CD4-positive, alpha-beta T cell treated with Interleukin-15 for 4 hours (primary cell): ENCODE data around the gene PLCG2.
A peak's percentile ranks its signal among the peaks of the same experiment; 100 is the strongest.
"Not testable (repeated sequence)": the region's sequence is repeated elsewhere in the genome, so short reads cannot be mapped to it uniquely, and the experiment has no call there.

Source experiments
- DNase-seq: peaks from one replicate; pipeline ENCODE4 v3.0.0-alpha.2; 2020; ENCODE audit warnings: low spot score

PLCG2 gene

GRCh38 chr16:81939164-81940056 is 160.3 kb downstream of the PLCG2 start:
- no peak for DNase-seq

- DNase-seq: peak; percentile 4
Observed at GRCh38 chr16:81940781-81941560, 161.9 kb downstream of the PLCG2 start.

GRCh38 chr16:81942007-81942601 is 163.0 kb downstream of the PLCG2 start:
- no peak for DNase-seq

DNA sequence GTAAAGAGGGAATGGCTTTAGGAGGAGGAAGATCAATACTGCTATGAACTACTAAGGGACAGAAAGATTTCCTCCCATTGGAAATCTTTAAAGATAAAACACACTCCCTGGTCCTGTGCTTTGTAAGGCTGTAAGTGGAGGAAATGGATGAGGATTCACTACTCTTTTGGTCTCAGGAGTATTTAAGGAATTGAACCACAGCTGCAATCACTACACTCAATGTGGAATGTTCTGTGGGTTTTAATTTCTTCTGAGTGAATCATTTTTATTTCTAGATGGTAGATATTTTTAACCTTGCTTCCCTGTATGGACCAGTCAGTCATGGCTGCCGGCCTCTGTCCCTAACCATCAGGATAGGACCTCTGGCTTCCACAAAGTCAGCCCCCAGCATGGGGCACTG is 166.6 kb downstream of the PLCG2 start:
- DNase-seq: no peak

DNA sequence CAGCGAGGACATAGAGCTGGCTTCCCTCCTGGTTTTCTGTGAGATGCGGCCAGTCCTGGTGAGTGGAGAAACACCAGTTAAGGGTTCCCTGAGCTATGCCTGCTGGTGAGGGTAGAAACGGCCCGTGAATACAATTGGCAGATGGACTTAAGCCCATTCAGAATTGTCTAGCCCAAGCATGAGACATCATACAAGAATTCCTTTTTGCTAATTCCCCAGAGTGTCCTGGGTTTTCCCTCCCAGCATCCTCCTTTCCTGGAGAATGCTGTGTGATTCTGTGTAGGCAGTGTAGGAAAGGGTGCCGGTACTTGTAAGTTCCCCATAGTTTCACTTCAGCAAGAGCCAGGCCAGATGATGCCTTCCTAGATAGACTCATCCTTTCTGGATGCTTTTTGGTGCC is 167.1 kb downstream of the PLCG2 start:
- no peak for DNase-seq

DNA sequence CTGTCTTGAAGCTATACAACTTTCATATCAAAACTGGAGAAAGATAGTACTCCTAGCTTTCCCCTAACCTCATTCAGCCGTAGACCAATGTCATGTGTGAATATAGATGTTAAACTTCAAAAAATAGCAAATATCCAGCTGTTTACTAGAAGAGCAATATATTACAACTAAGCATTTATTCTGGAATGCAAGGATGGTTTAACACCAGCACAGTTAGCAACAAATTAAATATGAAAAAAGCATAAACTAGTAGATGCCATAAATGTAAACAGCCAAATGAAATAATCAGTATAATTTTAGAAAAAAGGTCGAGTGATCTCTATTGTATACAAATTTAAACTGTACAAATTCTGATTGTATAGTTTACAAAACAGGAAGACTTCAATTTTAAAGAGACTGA is 172.5 kb downstream of the PLCG2 start:
- DNase-seq: no peak

DNA sequence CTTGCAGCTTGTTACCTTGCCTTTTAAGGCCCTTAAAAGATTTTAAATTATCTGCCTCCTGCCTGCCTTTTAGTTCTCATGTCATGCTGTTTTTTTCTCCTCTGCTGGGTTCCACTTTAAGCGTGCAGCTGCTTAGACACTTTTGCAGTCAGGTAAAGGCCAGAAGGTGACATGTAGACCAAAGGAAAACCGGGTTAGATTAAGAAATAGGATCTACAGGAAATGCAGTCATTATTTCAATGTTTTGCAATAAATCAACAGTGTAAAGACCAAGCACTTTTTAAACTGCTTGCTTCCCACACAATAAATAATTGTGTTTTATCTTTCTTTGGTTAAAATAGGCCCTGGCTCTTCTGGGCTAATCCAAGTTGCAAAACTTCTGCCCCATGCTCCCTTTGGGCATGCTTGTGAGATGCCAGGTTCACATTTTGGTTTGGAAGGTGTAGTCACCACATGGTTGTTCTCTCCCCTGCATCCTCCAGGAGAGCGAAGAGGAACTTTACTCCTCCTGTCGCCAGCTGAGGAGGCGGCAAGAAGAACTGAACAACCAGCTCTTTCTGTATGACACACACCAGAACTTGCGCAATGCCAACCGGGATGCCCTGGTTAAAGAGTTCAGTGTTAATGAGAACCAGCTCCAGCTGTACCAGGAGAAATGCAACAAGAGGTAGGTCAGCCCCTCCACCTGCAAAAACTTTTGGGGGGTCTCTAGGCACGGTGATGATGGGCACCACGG is 177.3 kb downstream of the PLCG2 start:
- no peak for DNase-seq

DNA sequence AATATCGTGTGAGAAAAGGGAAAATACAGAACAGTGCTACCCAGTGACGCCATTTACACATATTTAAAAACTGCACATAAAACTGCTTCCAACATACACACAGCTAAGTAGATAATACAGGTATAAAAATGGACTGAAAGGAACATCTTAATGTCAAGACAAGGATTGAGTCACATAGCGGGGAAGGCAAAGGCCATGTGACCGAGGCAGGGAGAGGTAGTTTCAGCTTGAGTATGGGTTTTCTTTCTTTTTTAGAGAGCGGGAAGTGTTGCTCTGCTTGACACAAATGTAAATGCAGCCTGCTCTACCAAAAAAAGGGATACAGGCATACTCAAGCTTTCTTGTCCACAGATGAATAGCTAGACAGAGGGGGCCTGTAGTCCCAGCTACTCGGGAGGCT is 185.7 kb downstream of the PLCG2 start:
- DNase-seq: no peak

DNA sequence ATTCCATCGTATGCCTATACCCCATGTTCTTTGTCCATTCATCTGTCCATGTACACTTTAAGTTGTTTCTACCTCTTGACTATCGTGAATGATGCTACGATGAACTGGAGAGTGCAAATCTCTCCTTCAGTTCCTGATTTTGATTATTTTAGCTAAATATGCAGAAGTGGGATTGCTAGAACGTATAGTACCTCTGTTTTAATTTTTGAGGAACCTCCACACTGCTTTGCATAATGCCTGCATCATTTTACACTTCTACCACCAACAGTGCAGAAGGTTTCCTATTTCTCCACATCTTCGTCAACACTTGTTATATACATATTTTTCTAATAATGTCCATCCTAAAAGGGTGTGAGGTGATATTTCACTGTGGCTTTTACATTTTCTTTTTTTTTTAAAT is 188.3 kb downstream of the PLCG2 start:
- DNase-seq: no peak

DNA sequence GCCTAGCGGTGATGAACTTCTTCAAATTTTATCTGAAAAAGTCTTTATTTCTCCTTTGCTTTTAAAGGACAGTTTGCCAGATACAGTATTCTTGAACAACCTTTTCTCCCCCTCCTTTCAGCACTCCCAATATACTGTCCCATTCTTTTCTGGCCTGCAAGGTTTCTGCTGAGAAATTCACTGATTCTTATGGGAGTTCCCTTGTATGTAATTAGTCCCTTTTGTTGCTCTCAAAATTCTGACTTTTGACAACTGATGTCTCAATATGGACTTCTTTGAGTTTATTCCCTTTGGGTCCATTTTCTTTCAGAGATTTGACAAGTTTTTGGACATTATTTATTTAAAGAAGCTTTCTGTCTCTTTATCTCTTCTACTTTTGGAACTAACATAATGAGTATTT is 192.8 kb downstream of the PLCG2 start:
- DNase-seq: no peak

DNA sequence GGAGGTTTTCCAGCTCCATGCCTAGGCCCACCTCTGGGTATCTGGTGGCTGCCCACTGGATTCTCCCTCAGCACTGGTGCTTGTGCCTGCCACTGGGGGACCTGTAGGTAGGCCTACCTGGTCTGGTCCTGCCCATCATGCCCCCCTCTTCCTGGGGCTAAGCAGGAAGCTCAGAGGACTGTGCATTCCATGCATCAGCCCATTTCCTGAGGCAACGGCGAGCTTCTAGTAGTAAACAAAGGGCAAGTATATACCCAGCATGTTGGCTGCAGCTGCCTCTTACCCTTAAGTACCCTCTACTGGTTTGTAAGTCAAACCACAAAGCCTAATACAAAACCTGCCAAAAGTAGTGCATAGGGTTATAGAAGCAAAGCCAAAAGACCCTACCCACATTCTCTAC is 194.6 kb downstream of the PLCG2 start:
- DNase-seq: no peak

DNA sequence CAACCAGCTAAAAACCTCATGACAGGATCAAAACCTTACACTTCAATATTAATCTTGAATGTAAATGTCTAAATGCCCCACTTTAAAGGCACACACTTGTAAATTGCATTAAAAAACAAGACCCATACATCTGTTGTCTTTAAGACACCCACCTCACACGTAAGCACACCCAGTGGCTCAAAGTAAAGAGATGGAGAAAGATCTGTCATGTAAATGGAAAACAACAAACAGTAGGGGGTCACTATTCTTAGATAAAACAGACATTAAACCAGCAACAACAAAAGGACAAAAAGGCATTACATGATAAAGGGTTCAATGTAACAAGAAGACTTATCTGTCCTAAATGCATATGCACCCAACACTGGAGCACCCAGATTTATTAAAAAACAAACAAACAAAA is 196.5 kb downstream of the PLCG2 start:
- DNase-seq: no peak

- DNase-seq: not testable (repeated sequence)
Observed at GRCh38 chr16:81977335-81977942, 198.3 kb downstream of the PLCG2 start.

DNA sequence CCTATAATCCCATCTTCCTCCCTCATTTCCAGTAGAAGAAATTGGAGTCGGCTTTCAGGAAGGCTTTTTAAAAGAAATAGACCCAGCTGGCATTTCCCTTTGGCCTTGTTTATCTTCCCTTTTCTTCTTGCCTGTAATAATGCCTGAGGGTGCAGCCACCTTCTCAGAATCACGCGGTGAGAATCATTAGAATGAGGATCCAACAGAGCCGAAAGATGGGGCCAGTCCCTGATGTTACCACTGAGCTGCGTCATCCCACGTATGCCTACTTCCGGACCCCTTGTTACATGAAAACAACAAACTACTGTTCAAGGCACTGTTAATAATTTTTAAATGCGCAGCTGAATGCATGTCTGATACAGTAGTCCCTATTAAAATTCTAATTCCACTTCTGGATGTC is 208.0 kb downstream of the PLCG2 start:
- no peak for DNase-seq

- DNase-seq: no peak
Observed at GRCh38 chr16:81987706-81988105, 208.6 kb downstream of the PLCG2 start.

DNA sequence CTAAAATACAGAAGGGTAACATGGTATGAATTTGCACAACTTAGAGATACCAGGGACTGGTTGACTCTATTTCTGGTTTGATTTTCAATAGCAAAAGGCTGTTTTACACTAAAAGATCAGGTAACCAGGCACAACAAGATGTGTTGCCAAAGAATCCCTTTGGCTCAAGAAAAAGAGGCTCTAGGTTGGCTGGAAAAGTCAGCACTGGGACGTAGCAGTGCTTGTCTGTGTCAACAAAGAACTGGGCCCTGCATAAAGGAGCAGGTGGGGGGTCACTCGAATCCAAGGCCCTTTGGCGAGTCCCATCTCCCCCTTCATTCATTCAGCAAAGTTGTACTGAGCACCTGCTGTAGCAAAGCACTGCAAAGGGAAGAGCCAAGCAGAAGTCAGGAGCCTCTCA is 213.8 kb downstream of the PLCG2 start:
- no peak for DNase-seq

DNA sequence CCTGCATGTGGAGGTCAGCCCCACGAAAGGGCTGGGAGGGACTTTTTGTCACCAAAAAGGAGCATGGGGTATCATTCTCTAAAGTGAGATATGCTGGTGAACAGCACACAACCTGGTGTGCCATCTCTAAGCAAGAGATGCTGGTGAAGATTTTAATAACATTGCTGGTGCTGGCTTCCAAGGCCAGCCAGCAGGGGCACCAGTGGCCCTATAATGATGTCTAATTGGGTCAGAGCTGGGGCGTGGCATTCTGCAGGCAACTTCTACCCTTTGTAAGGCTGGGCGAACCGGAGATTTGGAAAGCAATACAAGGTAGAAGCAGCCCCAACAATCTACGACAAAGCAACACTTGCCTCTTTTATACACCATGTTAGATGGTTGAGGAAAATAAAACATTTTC is 215.4 kb downstream of the PLCG2 start:
- DNase-seq: no peak

- no peak for DNase-seq
Observed at GRCh38 chr16:81995651-81996050, 216.6 kb downstream of the PLCG2 start.

GRCh38 chr16:81996664-81997509 is 217.8 kb downstream of the PLCG2 start:
- DNase-seq: no peak

DNA sequence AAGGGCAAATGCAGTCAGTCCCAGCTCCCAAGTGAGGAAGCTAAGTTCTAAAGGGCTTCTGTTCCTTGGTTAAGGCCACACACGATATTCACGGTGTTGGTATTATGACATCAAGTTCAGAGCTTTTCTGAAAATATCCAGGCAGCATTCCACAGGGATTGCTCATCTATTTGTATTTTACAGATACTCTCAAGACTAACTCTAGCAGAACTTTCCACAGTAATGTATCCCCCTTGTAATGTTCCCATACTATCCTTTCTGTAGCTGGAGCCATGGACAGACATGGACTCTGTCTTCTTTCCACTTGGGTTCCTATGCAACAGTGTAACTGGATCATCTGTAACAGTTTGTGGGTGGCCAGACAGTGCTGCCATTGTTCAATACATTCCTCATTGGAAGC is 218.6 kb downstream of the PLCG2 start:
- no peak for DNase-seq

GRCh38 chr16:82002831-82003230 is 223.7 kb downstream of the PLCG2 start:
- DNase-seq: no peak
